HG03097 (cell line): ENCODE data around the gene SCAPER.

Experiments
- ATAC-seq: cut with Tn5 transposase; IDR thresholded peaks from one replicate; pipeline ENCODE4 v1.9.1; 2021; ENCODE audit not compliant: unreplicated experiment, low FRiP score

SCAPER gene

DNA sequence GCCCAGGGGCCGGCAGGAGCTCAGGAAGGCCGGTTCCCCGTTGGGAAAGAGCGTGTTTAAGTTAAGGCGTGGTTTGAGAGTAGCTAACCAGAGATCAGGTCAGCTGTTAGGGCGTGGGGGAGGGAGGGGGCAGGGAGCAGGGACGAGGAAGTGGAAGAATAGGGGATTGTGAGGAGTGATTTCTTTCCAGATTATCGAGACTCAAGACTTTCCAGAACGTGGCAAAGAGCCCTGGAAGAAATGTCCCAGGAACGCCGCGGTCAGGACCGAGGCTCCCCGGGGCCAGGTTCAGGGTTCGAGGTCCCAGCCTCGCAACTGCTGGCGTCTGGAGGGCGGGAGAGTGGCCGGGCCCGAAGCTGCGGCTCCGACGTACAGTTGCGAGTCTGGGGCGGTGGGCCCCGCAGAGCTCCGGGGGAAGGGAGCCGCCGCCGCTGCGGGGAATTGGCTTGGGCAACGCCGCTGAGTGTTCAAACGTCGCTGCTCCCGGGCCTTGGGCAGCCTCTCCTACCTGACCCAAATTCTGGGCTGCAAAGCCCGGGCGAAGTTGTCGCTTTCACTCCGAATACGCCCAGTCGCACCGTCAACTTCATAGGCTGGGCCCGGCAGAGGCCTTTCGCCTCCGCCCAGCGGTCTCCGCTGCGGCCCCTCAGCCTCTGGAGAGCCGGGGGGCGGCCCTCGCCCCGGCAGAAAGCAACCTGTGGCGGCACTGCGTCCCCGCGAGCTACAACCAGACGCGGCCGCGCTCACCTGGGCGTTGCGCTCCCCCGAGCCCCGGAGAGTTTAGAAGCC lies 559.1 kb downstream of the SCAPER start:
- no peak for ATAC-seq

DNA sequence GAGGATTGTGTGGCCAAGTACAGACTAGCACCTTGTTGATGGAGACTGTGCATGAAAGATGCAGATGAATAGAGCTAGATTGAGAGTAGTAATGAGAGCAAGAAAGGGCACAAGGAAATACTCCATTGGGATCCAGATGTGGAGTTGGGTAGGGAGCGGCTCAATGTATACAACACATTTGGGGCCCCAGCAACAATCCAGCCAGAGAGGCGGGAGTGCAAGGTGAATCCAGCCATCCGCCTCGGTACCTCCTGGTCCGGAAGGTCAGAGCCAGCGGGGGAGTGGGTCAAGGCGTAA lies 559.6 kb downstream of the SCAPER start:
- no peak for ATAC-seq

DNA sequence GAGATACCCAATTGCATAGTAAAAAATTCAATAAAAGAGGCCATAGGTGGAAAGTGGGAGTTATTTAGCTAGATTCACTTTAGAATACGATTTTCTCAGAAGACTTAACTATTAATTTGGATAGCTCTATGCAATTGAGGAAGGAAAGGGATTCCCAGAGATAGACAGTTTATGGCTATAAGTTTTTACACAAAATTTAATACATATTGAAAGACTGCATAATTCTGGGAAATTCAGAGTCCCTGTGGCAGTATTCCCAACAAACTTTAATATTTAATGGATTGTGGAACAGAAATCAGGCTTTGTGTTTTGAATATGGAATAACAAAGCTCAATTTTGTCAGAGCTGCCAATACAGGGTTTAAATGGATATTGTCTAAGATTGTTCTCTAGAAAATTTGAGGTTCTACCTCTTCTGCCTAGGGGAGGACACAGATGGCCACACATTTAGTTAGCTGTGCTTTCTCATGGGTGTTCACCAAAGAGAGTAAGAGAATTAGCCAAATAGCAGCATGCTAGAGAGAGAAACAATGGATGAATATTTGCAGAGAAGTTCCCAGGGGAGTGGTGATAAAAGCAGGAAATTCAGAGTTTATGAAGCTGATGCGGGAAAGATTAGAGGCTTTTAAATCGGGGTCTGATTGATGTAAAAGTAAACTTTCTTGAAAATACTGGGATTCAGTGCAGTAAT lies 560.1 kb downstream of the SCAPER start:
- no peak for ATAC-seq

- ATAC-seq, result no peak
These were observed 561.7 kb downstream of the SCAPER start for GRCh38 chr15:76343313-76343996.

DNA sequence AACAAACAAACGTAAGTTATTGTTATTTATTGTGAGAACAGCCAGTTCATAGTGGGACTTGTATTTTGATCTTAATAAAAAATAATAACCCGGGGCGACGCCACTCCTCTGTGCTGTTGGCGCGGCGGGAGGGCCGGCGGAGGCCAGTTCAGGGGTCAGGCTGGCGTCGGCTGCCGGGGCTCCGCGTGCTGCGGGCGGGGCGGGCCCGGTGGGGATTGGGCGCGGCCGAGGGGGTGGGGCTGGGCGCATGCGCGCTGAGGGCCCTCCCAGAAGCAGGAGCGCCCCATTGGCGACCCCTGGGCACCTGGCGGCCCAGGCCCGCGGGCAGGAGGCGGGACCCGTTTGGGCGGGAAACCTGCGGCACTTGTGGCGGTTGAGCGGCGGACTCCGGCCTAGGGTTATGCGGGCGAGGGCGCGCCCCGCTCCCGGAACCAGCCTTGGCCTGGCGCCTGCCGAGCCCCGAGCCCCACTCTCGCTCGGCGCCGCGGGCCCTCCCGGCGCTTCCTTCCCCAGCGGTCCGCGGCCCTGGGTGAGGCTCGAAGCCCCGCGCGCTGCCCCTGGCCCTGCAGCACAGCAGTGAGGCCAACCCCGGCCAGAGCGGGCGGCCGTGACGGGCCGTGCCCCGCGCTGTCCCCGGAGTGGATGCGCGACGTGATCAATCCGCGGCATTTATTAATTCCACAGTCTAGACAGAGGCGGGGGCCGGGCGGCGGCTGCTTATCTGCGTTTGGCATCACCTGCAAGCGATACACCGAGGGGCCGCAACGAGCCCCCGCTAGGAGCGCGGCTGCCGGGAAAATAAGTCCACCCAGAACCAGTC lies 562.5 kb downstream of the SCAPER start:
- no peak for ATAC-seq

DNA sequence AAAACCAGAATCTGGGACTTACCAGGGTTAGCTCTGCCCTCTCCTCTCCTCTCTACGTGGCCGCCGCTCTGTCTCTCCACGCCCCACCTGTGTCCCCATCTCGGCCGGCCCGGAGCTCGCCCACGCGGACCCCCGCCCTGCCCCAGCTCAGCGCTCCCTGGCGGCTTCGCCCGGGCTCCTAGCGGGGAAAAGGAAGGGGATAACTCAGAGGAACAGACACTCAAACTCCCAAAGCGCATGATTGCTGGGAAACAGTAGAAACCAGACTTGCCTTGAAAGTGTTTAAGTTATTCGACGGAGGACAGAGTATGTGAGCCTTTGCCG lies 563.1 kb downstream of the SCAPER start:
- no peak for ATAC-seq

- ATAC-seq, result no peak
These were observed 563.6 kb downstream of the SCAPER start for GRCh38 chr15:76341366-76342057.

GRCh38 chr15:76340803-76341365 lies 564.3 kb downstream of the SCAPER start:
- ATAC-seq, result no peak

DNA sequence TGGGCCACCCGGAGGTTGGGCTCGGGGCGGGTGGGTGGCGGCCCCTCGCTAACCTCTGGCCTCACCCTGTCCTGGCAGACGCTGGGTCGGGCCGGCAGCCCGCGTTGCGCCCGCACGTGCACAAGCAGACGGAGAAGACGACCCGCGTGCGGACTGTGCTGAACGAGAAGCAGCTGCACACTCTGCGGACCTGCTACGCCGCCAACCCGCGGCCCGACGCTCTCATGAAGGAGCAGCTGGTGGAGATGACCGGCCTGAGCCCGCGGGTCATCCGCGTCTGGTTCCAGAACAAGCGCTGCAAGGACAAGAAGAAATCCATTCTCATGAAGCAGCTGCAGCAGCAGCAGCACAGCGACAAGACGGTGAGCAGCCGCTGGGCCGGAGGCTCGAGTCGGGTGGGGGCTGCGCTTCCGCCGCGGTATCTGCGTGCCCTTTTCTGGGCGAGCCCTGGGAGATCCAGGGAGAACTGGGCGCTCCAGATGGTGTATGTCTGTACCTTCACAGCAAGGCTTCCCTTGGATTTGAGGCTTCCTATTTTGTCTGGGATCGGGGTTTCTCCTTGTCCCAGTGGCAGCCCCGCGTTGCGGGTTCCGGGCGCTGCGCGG lies 564.8 kb downstream of the SCAPER start:
- ATAC-seq, result no peak

- no peak for ATAC-seq
These were observed 565.6 kb downstream of the SCAPER start for GRCh38 chr15:76339305-76340197.

DNA sequence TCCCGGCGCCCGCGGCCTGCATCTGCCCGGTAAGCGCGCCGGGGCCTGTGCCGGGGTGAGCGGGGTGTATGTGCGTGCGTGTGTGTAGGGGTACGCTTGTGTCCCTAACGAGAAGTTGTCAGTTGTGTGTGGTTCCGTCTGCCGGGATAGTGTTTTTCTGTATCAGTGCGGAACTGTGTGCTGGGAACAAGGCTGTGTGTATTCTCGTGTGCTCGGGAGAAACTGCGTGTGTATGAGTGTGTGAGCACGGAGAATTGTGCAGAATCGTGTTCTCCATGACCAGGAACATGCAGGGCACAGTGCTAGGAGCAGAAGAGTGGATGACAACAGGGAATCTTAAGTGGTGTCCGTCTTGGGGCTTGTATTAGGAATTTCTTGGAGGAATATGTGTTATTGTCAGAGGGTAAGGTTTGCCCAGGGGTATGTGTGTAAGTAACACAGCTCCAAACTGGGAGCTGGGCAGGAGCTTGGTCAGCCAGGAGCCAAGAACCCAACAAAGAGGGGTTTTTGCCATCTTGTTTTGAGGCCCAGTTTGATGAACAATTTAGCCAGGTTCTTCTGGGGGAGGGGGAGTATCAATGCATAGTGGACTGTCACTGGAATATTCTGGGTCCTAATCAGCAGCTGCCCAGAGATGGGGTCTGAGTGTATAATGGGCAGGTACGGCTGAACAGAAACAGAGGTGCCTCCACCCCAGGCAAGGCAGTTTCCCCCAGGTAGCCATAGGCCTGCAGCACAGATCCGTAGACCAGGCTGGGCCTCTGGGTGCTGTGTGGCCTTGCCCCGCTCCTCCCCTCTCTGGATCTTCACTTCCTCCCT lies 566.4 kb downstream of the SCAPER start:
- ATAC-seq, result no peak

GRCh38 chr15:76337696-76338485 lies 567.2 kb downstream of the SCAPER start:
- no peak for ATAC-seq

DNA sequence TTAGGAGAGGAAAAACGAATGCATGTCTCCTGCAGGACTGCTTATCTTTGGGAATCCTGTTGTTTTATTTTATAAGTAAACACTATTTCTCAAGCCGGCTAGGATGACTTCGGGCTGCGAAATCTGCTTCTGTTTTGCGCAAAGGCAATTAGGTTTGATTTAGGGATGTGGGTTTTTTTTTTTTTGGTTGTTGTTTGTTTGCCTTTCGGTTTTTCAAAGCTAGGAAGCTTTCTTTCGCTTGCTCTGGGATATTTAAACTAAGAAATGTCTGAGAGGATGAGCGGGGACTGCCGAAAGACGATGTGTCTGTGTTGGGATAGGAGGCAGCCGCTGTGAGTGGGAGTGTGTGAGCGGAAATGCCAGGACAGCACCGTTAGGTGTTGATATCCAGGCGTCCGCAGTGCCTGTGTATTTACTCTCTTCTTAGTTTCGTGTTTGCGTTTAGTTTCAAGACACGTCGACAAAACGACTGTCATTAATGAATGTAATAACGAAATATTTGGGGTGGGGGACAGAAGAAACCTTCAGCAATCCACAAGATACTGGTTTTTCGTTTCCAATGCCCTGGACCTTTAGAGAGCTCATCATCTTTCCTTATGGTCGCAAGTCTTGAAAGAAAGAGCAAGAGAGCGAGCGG lies 568.0 kb downstream of the SCAPER start:
- ATAC-seq, result no peak

DNA sequence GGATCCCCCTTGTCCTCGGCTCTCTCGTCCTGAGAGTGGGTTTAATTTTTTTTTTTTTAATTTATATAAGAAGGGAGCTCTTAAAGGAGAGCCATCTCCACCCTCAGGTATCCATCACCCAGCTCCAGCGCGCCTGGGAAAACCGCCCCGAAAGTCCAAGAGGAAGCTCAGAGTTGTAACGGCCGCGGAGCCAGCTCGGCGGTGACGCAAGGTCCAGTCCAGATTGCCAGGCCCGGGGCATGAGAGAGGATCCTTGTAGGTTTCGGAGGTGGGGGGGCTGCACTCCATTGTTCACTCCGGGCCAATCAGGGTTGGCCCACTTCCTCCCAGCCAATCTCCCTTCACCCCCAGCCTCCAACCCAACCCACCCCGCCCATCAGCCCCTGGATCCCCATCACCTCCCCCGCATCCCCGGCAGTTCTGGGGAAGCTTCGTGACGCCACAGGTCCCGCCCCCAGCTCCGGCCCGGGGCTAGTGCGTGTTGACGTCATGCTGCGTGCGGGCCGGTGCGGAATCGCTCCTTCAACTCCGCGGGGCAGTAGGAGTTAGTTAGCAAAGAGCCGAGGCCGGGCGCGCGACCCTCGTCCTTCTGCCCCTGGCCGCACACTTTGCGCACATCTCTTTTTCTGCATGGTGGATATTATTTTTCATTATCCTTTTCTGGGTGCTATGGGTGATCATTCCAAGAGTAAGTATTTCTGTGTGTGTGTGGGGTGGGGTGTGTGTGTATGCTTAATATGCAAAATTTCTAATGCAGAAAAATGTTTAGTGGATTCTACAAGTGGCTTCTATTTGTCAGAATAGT lies 568.7 kb downstream of the SCAPER start, which contains the start of gene ISL2:
Gene ISL2, plus strand, starts transcription at position 520 of the 805 bp plus-strand sequence. Its CDS starts 111 bp downstream, at position 631.
- ATAC-seq, result no peak

- no peak for ATAC-seq
These were observed 569.6 kb downstream of the SCAPER start for GRCh38 chr15:76335307-76336253.
